NB4 (cell line): Measurements from ENCODE around the gene MGST3.

Experiments
- DNase-seq: peaks from one replicate; pipeline ENCODE4 v3.0.0; 2010; ENCODE audit warnings: low read depth
- H3K4me3 ChIP-seq: one replicate; pipeline ENCODE4 v1.5.1; 2011; ENCODE audit warnings: mild to moderate bottlenecking, low read depth, low read length, moderate library complexity
- MYC ChIP-seq: IDR thresholded peaks from 2 replicates; pipeline ENCODE4 v1.6.1; 2011; ENCODE audit warnings: low read depth, low read length
- POLR2A ChIP-seq: IDR thresholded peaks from 2 replicates; pipeline ENCODE4 v1.6.1; 2011; ENCODE audit warnings: mild to moderate bottlenecking; ENCODE audit not compliant: insufficient read length; ENCODE audit errors: extremely low read depth
- TF ChIP-seq, protein P1 (sequence below): IDR thresholded peaks from 2 replicates; pipeline ENCODE4 v1.6.1; 2011; ENCODE audit warnings: low read depth, low read length
- TF ChIP-seq, protein P2 (sequence below): IDR thresholded peaks from one replicate; pipeline ENCODE4 v1.5.1; 2012; ENCODE audit warnings: low read depth, low read length

The MGST3 gene

DNA sequence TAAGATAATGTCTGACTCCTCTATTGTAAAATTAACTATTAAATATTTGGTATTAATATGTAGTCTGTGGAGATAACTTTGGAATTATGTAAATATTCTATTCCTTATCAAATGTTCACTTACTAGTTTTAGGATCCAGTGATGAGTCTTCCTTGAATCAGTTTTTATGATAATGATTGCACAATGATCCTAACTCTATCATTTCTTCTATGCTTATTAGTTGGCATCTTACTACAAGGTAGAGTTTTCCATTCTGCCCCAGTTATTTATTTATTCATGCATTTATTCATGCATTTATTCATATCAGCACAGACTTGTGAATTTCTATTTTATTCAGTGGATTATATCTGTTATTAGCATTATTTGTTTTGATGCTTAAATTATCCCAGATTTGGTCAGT, 7.4 kb upstream of the MGST3 start:
- no peak overlapping the region for H3K4me3 ChIP-seq
- no peak for DNase-seq
- TF ChIP-seq, protein P1, sequence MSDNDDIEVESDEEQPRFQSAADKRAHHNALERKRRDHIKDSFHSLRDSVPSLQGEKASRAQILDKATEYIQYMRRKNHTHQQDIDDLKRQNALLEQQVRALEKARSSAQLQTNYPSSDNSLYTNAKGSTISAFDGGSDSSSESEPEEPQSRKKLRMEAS: no peak
- TF ChIP-seq POLR2A (no peak), MYC (no peak)
- TF ChIP-seq, protein P2, sequence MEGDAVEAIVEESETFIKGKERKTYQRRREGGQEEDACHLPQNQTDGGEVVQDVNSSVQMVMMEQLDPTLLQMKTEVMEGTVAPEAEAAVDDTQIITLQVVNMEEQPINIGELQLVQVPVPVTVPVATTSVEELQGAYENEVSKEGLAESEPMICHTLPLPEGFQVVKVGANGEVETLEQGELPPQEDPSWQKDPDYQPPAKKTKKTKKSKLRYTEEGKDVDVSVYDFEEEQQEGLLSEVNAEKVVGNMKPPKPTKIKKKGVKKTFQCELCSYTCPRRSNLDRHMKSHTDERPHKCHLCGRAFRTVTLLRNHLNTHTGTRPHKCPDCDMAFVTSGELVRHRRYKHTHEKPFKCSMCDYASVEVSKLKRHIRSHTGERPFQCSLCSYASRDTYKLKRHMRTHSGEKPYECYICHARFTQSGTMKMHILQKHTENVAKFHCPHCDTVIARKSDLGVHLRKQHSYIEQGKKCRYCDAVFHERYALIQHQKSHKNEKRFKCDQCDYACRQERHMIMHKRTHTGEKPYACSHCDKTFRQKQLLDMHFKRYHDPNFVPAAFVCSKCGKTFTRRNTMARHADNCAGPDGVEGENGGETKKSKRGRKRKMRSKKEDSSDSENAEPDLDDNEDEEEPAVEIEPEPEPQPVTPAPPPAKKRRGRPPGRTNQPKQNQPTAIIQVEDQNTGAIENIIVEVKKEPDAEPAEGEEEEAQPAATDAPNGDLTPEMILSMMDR: no peak

DNA sequence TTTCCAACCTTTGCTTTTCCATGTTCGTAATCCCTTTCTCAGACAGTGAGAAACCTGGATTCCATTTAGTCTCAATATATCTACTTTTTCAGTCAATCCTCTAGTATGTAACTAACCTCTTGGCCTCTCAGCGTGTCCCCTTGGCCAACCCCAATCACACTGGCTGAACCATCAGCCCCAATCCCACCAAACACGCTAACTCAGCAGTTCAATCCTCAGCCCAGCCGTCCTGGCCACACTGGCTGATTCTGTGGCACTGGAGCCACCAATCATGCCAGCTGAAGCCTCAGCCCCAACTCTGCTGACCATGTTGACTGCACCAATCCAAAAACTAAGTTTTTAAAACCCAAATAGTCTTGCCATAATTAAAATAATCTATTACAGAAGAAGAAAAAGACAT, 6.6 kb upstream of the MGST3 start:
- H3K4me3 ChIP-seq: no peak overlapping the region
- TF ChIP-seq MYC (no peak), POLR2A (no peak)
- TF ChIP-seq, protein P1: no peak
- TF ChIP-seq, protein P2: no peak
- no peak for DNase-seq

DNA sequence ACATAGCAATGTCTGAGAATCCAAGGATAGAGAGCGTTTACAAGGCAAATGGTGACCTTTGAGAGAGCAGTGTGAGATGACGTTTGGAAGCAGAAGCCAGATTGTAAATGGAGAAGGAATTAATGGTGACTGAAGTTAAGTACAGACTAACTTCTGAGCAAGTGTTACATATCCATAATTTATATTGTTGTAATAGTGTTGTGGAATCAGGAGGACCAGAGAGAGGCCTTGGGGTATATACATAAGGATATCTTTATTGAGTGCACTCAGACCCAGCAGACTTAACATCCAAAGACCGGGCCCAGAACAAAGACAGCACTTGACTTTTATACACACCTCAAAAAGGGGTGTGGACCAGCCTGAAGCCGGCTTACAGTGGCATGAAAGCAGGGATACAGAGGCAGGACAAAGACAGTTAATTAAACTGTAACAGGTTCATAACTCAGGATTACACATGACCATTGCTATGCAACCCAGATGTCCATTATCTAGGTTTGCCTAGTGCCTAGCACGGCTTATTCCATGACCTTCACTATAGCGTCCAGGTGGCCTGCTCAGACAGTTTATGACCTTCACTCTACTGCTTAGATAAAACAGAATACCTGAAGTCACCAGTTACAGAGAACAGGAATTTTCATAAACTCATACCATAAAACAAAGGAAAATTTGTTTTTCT, 2.7 kb upstream of the MGST3 start:
- no peak overlapping the region for H3K4me3 ChIP-seq
- DNase-seq: no peak
- TF ChIP-seq, protein P2: no peak
- TF ChIP-seq POLR2A (no peak), MYC (no peak)
- TF ChIP-seq, protein P1: no peak

DNA sequence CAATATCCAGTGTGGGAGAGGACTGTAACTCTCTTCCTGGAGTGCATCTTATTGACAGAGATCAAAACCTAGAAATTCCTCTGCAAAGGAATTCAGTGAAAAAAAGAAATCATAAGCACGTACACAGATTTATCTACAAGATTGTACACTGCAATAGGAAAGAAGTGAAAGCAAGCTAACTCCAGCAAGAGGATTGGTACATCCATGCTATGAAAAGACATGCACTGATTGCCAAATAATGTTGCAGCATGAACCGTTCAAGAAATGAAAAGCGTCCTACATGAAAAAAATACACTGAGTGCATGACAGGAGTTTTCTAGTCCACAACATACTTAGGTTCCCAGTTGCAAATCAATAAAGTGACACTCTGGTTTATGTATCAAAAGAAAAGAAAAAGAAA, 1.9 kb upstream of the MGST3 start:
- DNase-seq: no peak
- TF ChIP-seq MYC: no peak
- TF ChIP-seq, protein P2: no peak
- TF ChIP-seq, protein P1: no peak
- no peak overlapping the region for H3K4me3 ChIP-seq

DNA sequence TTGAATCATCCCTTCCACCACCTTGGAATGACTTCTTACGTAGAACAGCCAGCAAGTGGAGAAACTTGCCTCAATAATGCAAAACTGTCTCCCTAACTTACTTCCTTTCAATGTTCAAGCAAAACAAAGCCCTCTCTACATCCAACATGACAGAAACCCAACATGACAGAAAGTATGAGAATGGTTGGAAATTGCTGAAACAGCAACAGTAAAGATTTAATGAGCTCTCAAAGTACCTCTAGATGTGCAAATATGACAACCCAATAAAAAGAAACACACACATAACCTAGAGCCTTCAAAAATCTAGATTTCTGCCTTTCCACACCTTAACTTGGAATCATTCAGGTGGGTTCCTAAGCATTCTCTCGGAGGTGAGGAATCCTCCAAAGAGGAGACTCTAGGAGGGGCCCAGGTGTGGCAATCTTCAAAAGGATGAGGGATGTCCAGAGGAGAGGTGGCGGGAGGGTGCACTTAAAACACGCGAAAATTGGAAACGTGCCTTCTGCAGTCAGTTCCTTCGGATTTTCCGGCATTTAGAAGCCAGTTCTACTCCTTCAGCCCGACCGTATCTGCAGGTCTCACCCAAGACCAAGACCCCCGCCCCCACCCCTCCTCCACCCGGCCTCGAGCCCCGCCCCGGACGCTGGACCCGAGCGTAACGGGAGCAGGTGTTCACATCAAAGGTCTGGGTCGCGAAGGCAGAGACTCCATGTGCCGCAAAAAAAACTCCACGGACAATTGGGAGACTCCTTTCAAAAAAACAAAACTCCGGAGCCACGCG, 996 bp upstream of the MGST3 start:
- no peak for DNase-seq
- H3K4me3 ChIP-seq: peak overlapping the region; percentile 81
- no peak for TF ChIP-seq MYC
- TF ChIP-seq POLR2A: no peak
- TF ChIP-seq, protein P1: no peak
- TF ChIP-seq, protein P2: no peak
